Measurements from ENCODE around the gene YTHDF1.
A peak's percentile ranks its signal among the peaks of the same experiment; 100 is the strongest.

YTHDF1 gene

GRCh38 chr20:63204362-63204761 lies 11.6 kb downstream of the YTHDF1 start:
- no peak for DNase-seq

GRCh38 chr20:63202811-63203526 lies 13.0 kb downstream of the YTHDF1 start:
- DNase-seq = no peak

DNA sequence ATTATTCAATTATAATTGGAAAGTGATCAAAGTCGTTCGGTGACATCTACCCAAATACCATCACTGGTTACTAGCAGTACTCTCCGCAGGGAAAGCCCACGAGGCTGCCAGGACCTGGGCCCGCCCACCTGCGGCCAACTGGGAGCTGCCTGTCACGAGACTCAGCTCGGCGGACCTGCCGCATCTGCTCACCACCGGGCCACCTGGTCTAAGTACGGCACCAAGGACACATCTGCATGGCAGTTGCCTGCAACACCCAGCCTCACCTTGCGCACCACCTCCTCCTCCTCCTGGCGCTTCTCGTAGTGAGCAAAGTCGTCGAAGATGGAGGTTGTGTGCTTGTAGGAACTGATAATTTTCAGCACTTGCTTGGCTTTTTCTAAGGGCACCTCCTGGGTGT lies 13.9 kb downstream of the YTHDF1 start:
- DNase-seq = no peak

DNA sequence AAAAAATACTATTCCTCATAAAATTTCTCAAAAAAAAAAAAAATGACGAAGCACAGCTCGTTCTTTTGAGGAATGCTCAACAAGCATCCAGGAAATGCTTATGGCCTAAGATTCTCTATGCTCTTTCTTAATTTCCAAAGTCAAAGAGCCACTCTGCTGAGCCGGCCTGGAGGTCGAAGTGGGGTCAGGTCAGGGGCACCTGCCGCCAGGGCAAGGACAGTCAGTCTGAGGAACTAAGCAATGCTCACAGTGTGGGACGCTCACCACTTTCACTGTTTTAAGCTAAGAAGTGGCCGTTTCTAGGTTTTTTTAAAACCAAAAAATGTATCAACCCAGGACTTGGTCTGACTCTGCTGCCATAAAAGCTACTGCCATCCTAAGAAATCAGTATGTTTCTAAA lies 17.3 kb downstream of the YTHDF1 start:
- no peak for DNase-seq

GRCh38 chr20:63196768-63197470 lies 19.0 kb downstream of the YTHDF1 start:
- no peak for DNase-seq

GRCh38 chr20:63194797-63195173 lies 21.1 kb downstream of the YTHDF1 start:
- DNase-seq = no peak

DNA sequence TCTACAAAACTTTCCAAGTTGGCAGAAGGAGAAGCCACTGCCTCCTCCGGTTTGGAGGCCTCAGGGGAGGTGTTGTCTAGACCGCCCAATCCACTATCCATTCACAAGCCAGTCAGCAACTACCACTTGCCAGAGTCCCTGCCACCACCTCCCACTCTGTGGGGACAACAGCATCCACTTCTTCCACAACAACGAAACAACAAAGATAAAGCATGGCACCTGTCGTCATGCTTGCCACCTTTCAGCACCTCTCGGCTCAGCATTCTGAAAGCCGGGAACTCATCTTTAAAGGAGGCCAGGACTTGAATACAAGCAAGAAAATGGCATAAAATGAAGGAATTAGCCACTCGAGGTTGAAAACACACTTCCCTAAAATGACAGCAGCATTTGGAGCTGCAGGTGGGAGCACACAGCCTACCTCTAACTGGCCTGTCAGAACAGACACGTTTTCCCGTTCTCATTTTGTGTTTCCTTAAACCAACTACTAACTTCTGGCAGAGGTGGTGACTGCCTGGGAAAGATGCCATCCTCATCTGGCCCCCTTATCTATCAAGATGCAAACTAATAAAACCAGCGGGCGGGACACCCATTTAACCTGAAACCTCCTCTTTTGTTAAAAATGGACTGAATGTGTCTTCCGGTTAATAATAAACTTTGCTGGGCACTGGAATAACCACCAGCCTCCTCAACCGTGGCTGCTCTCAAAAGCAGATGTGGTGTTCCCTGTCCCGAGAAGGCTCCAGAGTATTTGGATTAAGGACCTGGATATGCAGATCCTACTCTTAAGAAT lies 21.7 kb downstream of the YTHDF1 start:
- no peak for DNase-seq

GRCh38 chr20:63192721-63193120 lies 23.2 kb downstream of the YTHDF1 start:
- DNase-seq = no peak

DNA sequence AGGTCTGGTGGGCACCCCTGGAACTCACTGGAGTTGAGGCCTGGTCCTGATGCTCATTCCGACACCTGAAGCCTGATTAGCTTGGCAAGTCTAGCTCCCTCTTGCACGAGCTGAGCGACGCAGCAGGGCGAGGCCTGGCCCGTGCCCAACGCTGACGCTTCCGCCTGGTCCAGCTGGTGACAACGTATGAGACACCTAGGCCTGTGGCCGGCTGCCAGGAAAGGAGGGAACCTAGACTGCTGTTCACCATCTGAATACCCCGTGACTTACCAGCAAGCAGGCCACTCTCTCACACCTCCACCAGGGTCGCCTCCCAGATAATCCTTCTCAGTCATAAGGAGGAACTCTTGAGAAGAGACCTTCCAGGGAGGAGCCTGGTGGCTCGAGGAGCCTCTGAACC lies 24.5 kb downstream of the YTHDF1 start:
- no peak for DNase-seq

DNA sequence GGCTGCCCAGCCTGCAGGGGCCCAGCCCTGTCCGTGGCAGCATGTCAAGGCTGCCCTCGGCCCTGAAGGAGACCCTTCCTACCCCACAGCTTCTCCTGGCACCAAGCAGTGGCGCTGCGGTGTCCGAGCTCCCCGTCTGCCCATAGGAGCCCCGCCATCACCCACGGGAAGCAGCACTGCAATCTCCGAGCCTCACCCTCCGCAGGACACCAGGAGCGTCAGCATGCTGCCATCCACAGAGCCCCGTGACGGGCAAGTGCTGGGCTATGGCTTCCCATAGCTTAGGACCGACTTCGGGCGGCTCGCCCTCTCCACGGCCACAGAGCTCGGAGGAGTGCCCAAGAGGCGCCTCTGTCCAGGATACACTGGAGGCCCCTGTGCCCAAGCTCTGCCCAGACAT lies 25.1 kb downstream of the YTHDF1 start:
- no peak for DNase-seq

DNA sequence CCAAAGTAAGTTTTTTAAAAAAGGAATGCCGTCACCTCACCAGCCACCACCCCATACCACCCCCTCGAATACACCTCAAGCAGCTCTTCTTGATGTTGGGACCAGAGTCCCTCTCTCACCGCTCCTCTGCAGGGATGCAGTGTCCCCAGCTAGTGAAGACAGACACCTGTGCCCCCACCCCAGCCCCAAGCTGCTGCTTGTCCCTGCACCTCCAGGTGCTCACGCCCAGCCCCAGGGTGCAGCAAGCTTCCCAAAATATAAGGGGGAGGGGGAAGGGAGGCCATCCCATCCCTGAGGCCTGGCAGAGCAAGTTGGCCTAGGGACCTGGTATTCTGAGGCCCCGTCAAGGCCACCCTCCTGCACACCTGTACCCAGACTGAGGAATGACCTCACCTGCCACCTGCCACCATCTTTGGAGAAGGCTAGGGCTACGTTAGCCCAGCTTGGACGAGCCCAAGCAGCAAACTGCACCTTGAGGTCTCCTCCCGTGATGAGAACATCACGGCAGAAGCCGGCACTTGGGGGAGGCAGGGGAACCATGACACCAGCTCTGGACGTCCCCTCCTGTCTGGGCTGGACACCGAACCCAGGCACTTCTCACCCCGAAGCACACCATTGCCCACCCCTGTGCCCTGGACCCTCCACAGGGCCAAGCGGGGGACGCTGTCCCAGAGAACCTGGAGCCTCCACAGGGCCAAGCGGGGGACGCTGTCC lies 25.9 kb downstream of the YTHDF1 start:
- no peak for DNase-seq

GRCh38 chr20:63189322-63189642 lies 26.6 kb downstream of the YTHDF1 start:
- no peak for DNase-seq

- DNase-seq = no peak
These were observed 27.1 kb downstream of the YTHDF1 start for GRCh38 chr20:63188641-63189321.

DNA sequence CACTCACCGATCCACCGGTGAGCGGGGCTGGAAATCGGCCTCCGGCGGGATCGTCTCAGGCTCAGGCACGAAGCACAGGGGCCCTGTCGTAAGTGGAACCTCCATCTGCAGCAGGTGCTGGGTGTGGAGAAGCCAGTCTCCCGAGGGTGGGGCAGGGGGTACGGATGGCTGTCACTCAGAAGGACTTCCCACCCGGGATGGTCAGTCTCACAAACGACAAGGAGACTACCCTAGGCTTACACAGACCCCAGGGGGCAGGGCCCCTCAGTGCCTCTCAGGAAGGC lies 27.8 kb downstream of the YTHDF1 start:
- DNase-seq = no peak

- no peak for DNase-seq
These were observed 28.4 kb downstream of the YTHDF1 start for GRCh38 chr20:63187338-63188158.

GRCh38 chr20:63186528-63187316 lies 29.2 kb downstream of the YTHDF1 start:
- DNase-seq = no peak

DNA sequence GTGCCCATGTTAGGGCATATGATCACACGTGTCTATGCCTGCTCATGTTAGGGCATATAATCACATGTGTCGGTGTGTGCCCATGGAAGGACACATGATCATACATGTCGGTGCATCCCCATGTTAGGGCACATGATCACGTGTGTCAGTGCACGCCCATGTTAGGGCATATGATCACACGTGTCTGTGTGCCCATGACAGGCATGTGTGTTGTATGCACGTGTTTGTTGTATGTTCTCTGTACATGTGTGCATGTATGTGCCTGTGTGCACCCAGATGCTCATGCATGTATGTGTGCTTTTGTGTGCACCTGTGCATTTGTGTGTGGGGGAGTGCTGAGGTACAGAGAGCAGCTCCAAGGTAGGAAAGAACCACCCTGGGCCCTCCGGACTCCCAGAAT lies 29.8 kb downstream of the YTHDF1 start:
- no peak for DNase-seq

GRCh38 chr20:63185215-63185796 lies 30.6 kb downstream of the YTHDF1 start:
- DNase-seq = no peak

GRCh38 chr20:63183422-63184146 lies 32.3 kb downstream of the YTHDF1 start:
- DNase-seq = peak; percentile 11 to 20

GRCh38 chr20:63182946-63183415 lies 33.0 kb downstream of the YTHDF1 start:
- no peak for DNase-seq

Measured in bone marrow (tissue), 2 donors.